Measurements from ENCODE around the gene FAM168B. TPM values are rescaled to one million over a fixed set of nuclear protein-coding genes. Genes with fewer than 3 reads are reported as not detected.

The FAM168B gene
- total and polyA plus RNA-seq, 10 of the 15 experiments (the other 5 are each of a cell fraction or from before 2014, with no cell fraction given): 3.5 to 77.3 (median 45.9) TPM

- TF ChIP-seq IRF5 (IDR thresholded peaks at IDR 0.05; ENCODE audit: borderline replicate concordance) (no peak), GATAD2B (conservative IDR thresholded peaks at IDR 0.05; ENCODE audit: low read depth) (no peak; the same call in 1 of the 2 replicates), TCF3 (IDR thresholded peaks at IDR 0.05; ENCODE audit: borderline replicate concordance, insufficient read depth, low read depth, low read length) (no peak), HDAC6 (IDR thresholded peaks at IDR 0.05; ENCODE audit: unreplicated experiment) (no peak)
Observed at GRCh38 chr2:131105156-131105949, 12.1 kb upstream of the FAM168B start, which contains the start of gene PLEKHB2 (continued).

- H3K4me1 ChIP-seq (ENCODE audit: control insufficient read depth, insufficient read depth, low read length): peaks cover 6% of the 10 kb centered on the region
- peaks cover 44% of the 10 kb centered on the region for H3K79me2 ChIP-seq (ENCODE audit: control insufficient read depth, insufficient read depth, low read length)
- peak overlapping the region; percentile 100 for H3K4me3 ChIP-seq
- ChIA-PET CTCF (interaction anchor here (1.0 to 4.9 kb wide), 3 partner anchors 11 to 307 kb away, joined by 3 to 31 read pairs (median 4); partner anchors contain the start of gene FAM168B), RAD21 (ENCODE audit: unreplicated experiment) (interaction anchor here (0.7 to 2.7 kb wide), 3 partner anchors 10 to 12 kb away, joined by 3 to 18 read pairs (median 4); partner anchors contain the start of gene FAM168B), SMC1A (ENCODE audit: uncharacterized antibody, unreplicated experiment) (interaction anchor here (1.1 to 3.6 kb wide), 3 partner anchors 10 to 20 kb away, joined by 3 to 34 read pairs (median 5); partner anchors contain the start of gene FAM168B), POLR2A (interaction anchor here (1.6 to 5.5 kb wide), 2 partner anchors 9 to 12 kb away, joined by 16 to 45 read pairs; partner anchors contain the start of gene FAM168B)
- no peaks in the 10 kb centered on the region for H3K27me3 ChIP-seq (replicated peaks in 1 of 2; ENCODE audit: control insufficient read depth in 2 of 2, insufficient read depth in 2 of 2, low read length in 1 of 2)
- peak overlapping the region; percentile 77 for H3K27ac ChIP-seq (ENCODE audit: control insufficient read depth, insufficient read depth)
- ATAC-seq (peak; percentile 86), DNase-seq (ENCODE audit: low read depth, low spot score) (peak; percentile 5), FAIRE-seq (no peak)
- intact Hi-C loops (cut with micrococcal nuclease; ENCODE audit: unreplicated experiment): loop anchor here (10.0 kb wide), 1 partner anchor 760 kb away; the partner anchor contains the start of gene IMP4
- no peaks in the 10 kb centered on the region for H4K20me1 ChIP-seq (ENCODE audit: control insufficient read depth, insufficient read depth)
- peak overlapping the region; percentile 93 for H3K4me2 ChIP-seq (ENCODE audit: control insufficient read depth, insufficient read depth)
- peaks cover 0 to 8% of the 10 kb centered on the region in 2 experiments; a peak in 1 of 4 replicates for H3K36me3 ChIP-seq (ENCODE audit: control insufficient read depth in 2 of 2, insufficient read depth in 2 of 2, low read length in 1 of 2)
- under 1% methylated on average over 20 of the region's 20 CpGs for WGBS (ENCODE audit: insufficient coverage, insufficient replicate concordance, low lambda C conversion rate, missing lambda C conversion rate)
- TSS peak; percentile 94 for BruUV-seq (replicated peaks)
- peak overlapping the region; percentile 94 for H3K9ac ChIP-seq (ENCODE audit: control insufficient read depth, insufficient read depth, low read length)
- in situ Hi-C loops (cut with MboI): no loop called here
- peak overlapping the region; percentile 76 for H2AFZ ChIP-seq (ENCODE audit: control insufficient read depth, low read depth, low read length)
- no peaks in the 10 kb centered on the region for H3K9me3 ChIP-seq (replicated peaks; ENCODE audit: control insufficient read depth, insufficient read depth, low read length)
- TF ChIP-seq TARDBP (IDR thresholded peaks at IDR 0.05; ENCODE audit: borderline replicate concordance): no peak
- TF ChIP-seq SMAD5 (IDR thresholded peaks at IDR 0.05; ENCODE audit: low read depth): no peak
- peak; percentile 10 to 48; a peak in 1 of 4 replicates for TF ChIP-seq IKZF2 (IDR thresholded peaks at IDR 0.05)
- no peak for TF ChIP-seq RBBP5 (conservative IDR thresholded peaks at IDR 0.05)
- TF ChIP-seq RFX5 (IDR thresholded peaks at IDR 0.05; ENCODE audit: low read depth, low read length): no peak
- TF ChIP-seq IRF4 (IDR thresholded peaks at IDR 0.05; ENCODE audit: low read depth, low read length): no peak
- TF ChIP-seq REST (IDR thresholded peaks at IDR 0.05; ENCODE audit: low read depth, low read length): no peak
- 0 out of 2 replicates have a peak, but pooled peaks have one; percentile 21 for TF ChIP-seq MEF2A (IDR thresholded peaks at IDR 0.05; ENCODE audit: insufficient read depth, low read depth, low read length)
- peak; percentile 28; the same call in 1 of the 2 replicates for TF ChIP-seq RUNX3 (IDR thresholded peaks at IDR 0.05; ENCODE audit: low read length)
- no peak for TF ChIP-seq PML (IDR thresholded peaks at IDR 0.05; ENCODE audit: low read length)
- no peak for TF ChIP-seq HCFC1 (IDR thresholded peaks at IDR 0.05; ENCODE audit: low read length)
- no peak for TF ChIP-seq YBX1 (IDR thresholded peaks at IDR 0.05)
- no peak for TF ChIP-seq DPF2 (IDR thresholded peaks at IDR 0.05)
- peak; percentile 45 for TF ChIP-seq POLR2AphosphoS5 (IDR thresholded peaks at IDR 0.05; ENCODE audit: low read length)
Observed at GRCh38 chr2:131104487-131105155, 11.4 kb upstream of the FAM168B start.
